ENCODE measurements around the gene KCNQ1. TPM values are rescaled to one million over a fixed set of nuclear protein-coding genes. Genes with fewer than 3 reads are reported as not detected.

KCNQ1 gene
- total and polyA plus RNA-seq, 2 experiments from 2014 or later, result not detected

DNA sequence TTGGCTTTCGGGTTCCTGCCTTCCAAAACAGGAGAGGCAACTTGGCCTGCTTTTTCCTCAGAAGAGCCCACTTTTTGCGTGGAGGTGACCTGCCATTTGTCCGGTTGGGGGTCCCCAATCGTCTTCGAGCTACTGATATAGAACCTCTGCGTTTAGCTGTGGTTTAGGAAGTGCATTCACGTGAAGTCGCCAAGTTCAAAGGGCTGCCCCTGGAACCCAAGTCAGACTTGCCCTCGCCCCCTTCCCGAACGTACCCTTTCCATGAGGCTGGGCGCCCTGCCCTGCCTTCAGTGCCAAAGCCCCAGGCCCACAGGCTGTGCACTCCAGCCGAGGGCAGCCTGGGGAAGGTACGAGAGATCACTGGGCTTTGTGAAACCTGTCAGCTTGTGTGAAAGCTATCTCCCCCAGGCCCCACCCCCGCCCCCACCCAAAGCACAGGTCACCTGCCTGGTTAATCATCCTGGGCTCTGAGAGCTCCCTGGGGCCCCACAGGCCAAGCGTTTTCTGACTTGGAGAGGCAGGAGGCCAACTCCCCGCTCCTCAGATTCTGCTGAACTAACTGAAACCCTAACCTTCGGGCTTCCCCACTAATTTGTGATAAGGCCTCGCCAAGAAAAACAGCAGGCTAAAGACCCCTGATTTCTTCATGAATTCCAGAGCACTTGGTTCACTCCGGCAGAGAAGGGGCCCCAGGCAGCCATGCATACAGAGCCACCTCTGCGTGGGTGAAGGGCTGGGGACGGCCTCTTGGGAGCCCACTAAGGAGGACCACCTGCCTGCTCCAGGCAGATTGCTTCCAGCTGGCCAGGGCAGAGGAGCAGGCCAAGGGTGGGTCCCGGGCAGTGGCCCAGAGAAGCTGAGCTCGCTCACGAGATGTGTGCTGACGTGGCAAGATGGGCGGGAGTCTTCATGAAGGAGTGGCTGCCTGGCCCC lies 280.8 kb downstream of the KCNQ1 start:
- 48 to 54% methylated on average over 24 to 26 of the region's 27 CpGs for WGBS, 2 experiments (ENCODE audit: low coverage in 1 of 2, low lambda C conversion rate in 2 of 2, missing lambda C conversion rate in 2 of 2)
- peaks cover 21% of the 10 kb centered on the region for H3K27me3 ChIP-seq (replicated peaks; ENCODE audit: insufficient read depth)
- in situ Hi-C loops (cut with MboI), result no loop called here

GRCh38 chr11:2726964-2727363 lies 282.2 kb downstream of the KCNQ1 start:
- H3K27ac ChIP-seq, result no peak overlapping the region
- no peak overlapping the region for H3K4me3 ChIP-seq
- H3K9ac ChIP-seq, result no peak overlapping the region
- WGBS, 2 experiments (ENCODE audit: low coverage in 1 of 2, low lambda C conversion rate in 2 of 2, missing lambda C conversion rate in 2 of 2), result 58 to 70% methylated on average over 4 of the region's 4 CpGs
- no peaks in the 10 kb centered on the region for H3K79me2 ChIP-seq (ENCODE audit: insufficient read depth)
- H3K27me3 ChIP-seq (replicated peaks; ENCODE audit: insufficient read depth), result peaks cover 21% of the 10 kb centered on the region
- H3K4me1 ChIP-seq (ENCODE audit: insufficient read depth), result no peaks in the 10 kb centered on the region
- H3K4me2 ChIP-seq (ENCODE audit: unreplicated experiment), result no peak overlapping the region
- DNase-seq, result no peak
- H3K9me2 ChIP-seq (ENCODE audit: insufficient read depth), result no peaks in the 10 kb centered on the region
- no peaks in the 10 kb centered on the region for H3F3A ChIP-seq (ENCODE audit: insufficient read depth)
- in situ Hi-C loops (cut with MboI), result no loop called here
- TF ChIP-seq EZH2 (IDR thresholded peaks at IDR 0.05; ENCODE audit: insufficient read depth, poor library complexity, severe bottlenecking) (no peak), EZH2phosphoT487 (IDR thresholded peaks at IDR 0.05; ENCODE audit: insufficient read depth, low read depth) (no peak)
- no peaks in the 10 kb centered on the region for H3K36me3 ChIP-seq (ENCODE audit: low read depth)
- H2AFZ ChIP-seq, result no peak overlapping the region
- H3K9me3 ChIP-seq (ENCODE audit: low read depth), result no peaks in the 10 kb centered on the region
- no peaks in the 10 kb centered on the region for H4K20me1 ChIP-seq (ENCODE audit: insufficient read depth)

More for the DNA sequence above, 280.8 kb downstream of the KCNQ1 start:
- Histone ChIP-seq H3K36me3 (ENCODE audit: low read depth) (no peaks in the 10 kb centered on the region), H3K4me2 (ENCODE audit: unreplicated experiment) (no peak overlapping the region), H3K79me2 (ENCODE audit: insufficient read depth) (no peaks in the 10 kb centered on the region), H3K9me2 (ENCODE audit: insufficient read depth) (no peaks in the 10 kb centered on the region), H3K4me3 (no peak overlapping the region), H2AFZ (no peak overlapping the region), H3K27ac (no peak overlapping the region), H3F3A (ENCODE audit: insufficient read depth) (no peaks in the 10 kb centered on the region), H3K9ac (no peak overlapping the region), H3K9me3 (ENCODE audit: low read depth) (no peaks in the 10 kb centered on the region), H3K4me1 (ENCODE audit: insufficient read depth) (no peaks in the 10 kb centered on the region), H4K20me1 (ENCODE audit: insufficient read depth) (no peaks in the 10 kb centered on the region)
- peak; percentile 49 for DNase-seq
- TF ChIP-seq EZH2phosphoT487 (IDR thresholded peaks at IDR 0.05; ENCODE audit: insufficient read depth, low read depth) (no peak), EZH2 (IDR thresholded peaks at IDR 0.05; ENCODE audit: insufficient read depth, poor library complexity, severe bottlenecking) (no peak)

DNA sequence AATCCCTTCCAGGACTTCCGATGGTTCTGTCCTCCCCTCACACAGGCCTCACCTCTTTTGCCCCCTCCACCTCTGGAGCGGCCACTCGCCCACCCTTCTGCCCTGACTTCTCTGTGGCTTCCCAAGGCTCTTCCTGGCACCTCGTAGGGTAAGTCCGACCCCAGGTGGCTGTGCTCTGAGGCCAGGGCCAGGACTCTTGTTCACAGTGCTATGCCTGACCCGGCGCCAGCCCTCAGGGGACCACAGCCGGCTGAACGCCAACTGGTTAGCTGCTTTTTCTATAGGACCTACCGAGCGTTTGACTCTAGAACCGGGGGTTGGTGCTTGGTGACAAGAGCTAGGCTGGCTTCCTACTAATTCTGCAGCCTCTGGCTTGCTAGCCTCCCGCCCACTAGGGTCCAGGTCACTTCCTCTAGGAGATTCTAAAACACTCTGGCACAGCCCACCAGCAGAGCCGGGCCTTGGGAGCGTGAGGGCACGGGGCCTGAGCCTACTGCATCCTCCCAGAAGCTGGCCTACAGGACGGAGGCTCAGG lies 283.4 kb downstream of the KCNQ1 start:
- TF ChIP-seq EZH2phosphoT487 (IDR thresholded peaks at IDR 0.05; ENCODE audit: insufficient read depth, low read depth), result no peak
- TF ChIP-seq EZH2 (IDR thresholded peaks at IDR 0.05; ENCODE audit: insufficient read depth, poor library complexity, severe bottlenecking), result no peak
- 64 to 71% methylated on average over 17 of the region's 17 CpGs for WGBS, 2 experiments (ENCODE audit: low coverage in 1 of 2, low lambda C conversion rate in 2 of 2, missing lambda C conversion rate in 2 of 2)

DNA sequence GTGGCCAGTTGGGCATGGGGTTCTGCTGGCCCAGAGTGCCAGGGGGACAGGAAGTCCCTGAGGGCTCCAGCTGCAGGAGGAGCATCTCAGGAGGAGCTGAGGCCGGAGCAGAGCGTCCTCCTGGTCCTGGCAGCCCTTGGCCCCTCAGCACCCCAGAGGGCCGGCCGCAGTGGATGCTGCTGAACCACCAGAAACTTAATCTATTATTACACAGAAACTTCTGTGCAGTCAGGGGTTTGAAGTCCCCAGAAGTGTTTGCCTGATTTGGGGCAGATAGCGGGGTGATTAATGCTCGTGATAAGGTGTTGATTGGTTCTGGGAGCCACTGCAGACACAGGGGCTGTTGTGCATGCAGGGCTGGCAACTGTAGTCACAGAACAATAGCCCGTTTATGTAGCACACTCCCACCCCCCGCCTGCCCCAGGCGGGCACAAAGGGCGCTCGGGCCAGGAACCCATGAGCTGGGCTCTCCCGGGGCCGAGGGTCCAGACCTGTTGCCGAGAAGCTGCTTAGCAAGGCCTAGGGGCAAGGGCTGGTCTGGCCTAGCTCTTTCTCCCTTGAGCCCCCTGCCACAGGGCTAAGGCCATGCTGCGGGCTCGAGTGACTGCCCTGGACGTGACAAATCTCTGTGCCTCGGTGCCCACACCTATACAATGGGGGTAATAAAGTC lies 284.0 kb downstream of the KCNQ1 start:
- no peaks in the 10 kb centered on the region for H3K9me2 ChIP-seq (ENCODE audit: insufficient read depth)
- H3K4me3 ChIP-seq, result no peak overlapping the region
- no peaks in the 10 kb centered on the region for H3K36me3 ChIP-seq (ENCODE audit: low read depth)
- H3K9ac ChIP-seq, result no peak overlapping the region
- H3K27me3 ChIP-seq (replicated peaks; ENCODE audit: insufficient read depth), result peaks cover 21% of the 10 kb centered on the region
- TF ChIP-seq EZH2phosphoT487 (IDR thresholded peaks at IDR 0.05; ENCODE audit: insufficient read depth, low read depth), result no peak
- no peak for TF ChIP-seq EZH2 (IDR thresholded peaks at IDR 0.05; ENCODE audit: insufficient read depth, poor library complexity, severe bottlenecking)
- H4K20me1 ChIP-seq (ENCODE audit: insufficient read depth), result no peaks in the 10 kb centered on the region
- 71 to 77% methylated on average over 18 of the region's 18 CpGs for WGBS, 2 experiments (ENCODE audit: low coverage in 1 of 2, low lambda C conversion rate in 2 of 2, missing lambda C conversion rate in 2 of 2)
- no peak overlapping the region for H3K27ac ChIP-seq
- DNase-seq, result no peak
- H3K79me2 ChIP-seq (ENCODE audit: insufficient read depth), result no peaks in the 10 kb centered on the region
- H3K4me1 ChIP-seq (ENCODE audit: insufficient read depth), result no peaks in the 10 kb centered on the region
- no peaks in the 10 kb centered on the region for H3F3A ChIP-seq (ENCODE audit: insufficient read depth)
- no peak overlapping the region for H2AFZ ChIP-seq
- H3K9me3 ChIP-seq (ENCODE audit: low read depth), result no peaks in the 10 kb centered on the region
- in situ Hi-C loops (cut with MboI), result no loop called here
- H3K4me2 ChIP-seq (ENCODE audit: unreplicated experiment), result no peak overlapping the region

More for the DNA sequence above, 283.4 kb downstream of the KCNQ1 start:
- no peak for DNase-seq
- Histone ChIP-seq H3K4me2 (ENCODE audit: unreplicated experiment) (no peak overlapping the region), H3K9me2 (ENCODE audit: insufficient read depth) (no peaks in the 10 kb centered on the region), H3F3A (ENCODE audit: insufficient read depth) (no peaks in the 10 kb centered on the region), H3K36me3 (ENCODE audit: low read depth) (no peaks in the 10 kb centered on the region), H4K20me1 (ENCODE audit: insufficient read depth) (no peaks in the 10 kb centered on the region), H3K4me1 (ENCODE audit: insufficient read depth) (no peaks in the 10 kb centered on the region), H3K9me3 (ENCODE audit: low read depth) (no peaks in the 10 kb centered on the region), H3K27ac (no peak overlapping the region), H2AFZ (no peak overlapping the region), H3K27me3 (replicated peaks; ENCODE audit: insufficient read depth) (peaks cover 21% of the 10 kb centered on the region), H3K79me2 (ENCODE audit: insufficient read depth) (no peaks in the 10 kb centered on the region), H3K4me3 (no peak overlapping the region), H3K9ac (no peak overlapping the region)
- in situ Hi-C loops (cut with MboI), result no loop called here
